Stimulated activated naive CD8-positive, alpha-beta T cell treated with anti-CD3 and anti-CD28 coated beads, Interleukin-15, Interleukin-2, amounts not matched to agents 100 ng/mL and 50 ng/mL, for 24 hours (primary cell): Measurements from ENCODE around the gene NXNL2.

Experiments
- H3K27ac Mint-ChIP-seq: one replicate; pipeline ENCODE4 v1.8.0; 2021; ENCODE audit warnings: mild to moderate bottlenecking, mixed read lengths
- H3K27me3 Mint-ChIP-seq: one replicate; pipeline ENCODE4 v1.8.0; 2021; ENCODE audit warnings: mixed read lengths
- H3K36me3 Mint-ChIP-seq: one replicate; pipeline ENCODE4 v1.8.0; 2021; ENCODE audit warnings: low read depth, mixed read lengths
- H3K4me1 Mint-ChIP-seq: one replicate; pipeline ENCODE4 v1.8.0; 2021; ENCODE audit warnings: low read depth, mixed read lengths
- H3K4me3 Mint-ChIP-seq: one replicate; pipeline ENCODE4 v1.8.0; 2021; ENCODE audit warnings: mild to moderate bottlenecking, mixed read lengths
- H3K9me3 Mint-ChIP-seq: one replicate; pipeline ENCODE4 v1.8.0; 2021; ENCODE audit warnings: mixed read lengths

The NXNL2 gene

DNA sequence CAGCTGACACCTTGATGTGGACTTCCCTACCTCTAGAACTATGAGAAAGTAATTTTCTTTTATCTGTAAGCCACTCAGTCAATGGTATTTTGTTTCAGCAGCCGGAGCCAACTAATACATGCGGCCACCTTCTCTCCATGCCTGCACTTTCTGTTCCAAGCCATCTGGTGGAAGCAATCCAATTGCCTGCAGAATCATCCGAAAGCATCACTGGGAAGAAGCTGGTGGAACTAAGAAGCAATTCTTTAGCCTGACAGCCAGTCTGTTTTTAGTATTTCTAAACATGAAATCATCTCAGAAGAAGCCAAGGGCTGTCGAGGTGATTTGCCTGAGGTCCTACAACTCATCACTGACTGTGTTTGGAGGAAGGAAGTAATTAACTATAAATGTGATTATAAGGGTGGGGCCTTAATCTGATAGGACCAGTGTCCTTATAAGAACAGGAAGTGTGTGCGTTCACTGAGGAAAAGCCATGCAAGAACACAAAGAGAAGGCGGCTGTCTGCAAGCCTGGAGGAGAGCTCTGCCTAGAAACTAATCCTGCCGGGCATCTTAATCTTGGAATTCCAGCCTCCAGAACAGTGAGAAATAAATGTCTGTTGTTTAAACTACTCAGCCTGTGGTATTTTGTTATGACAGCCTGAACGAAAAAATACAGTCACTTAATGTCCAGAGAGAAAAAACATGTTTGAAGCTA lies 49.1 kb downstream of the NXNL2 start:
- peaks cover 4% of the 10 kb centered on the region for H3K4me1 Mint-ChIP-seq
- H3K27ac Mint-ChIP-seq = no peak overlapping the region
- H3K4me3 Mint-ChIP-seq = no peak overlapping the region
- no peaks in the 10 kb centered on the region for H3K9me3 Mint-ChIP-seq
- peaks cover 4% of the 10 kb centered on the region for H3K27me3 Mint-ChIP-seq
- H3K36me3 Mint-ChIP-seq = no peaks in the 10 kb centered on the region

GRCh38 chr9:88585426-88585825 lies 50.4 kb downstream of the NXNL2 start:
- no peak overlapping the region for H3K4me3 Mint-ChIP-seq
- peaks cover 4% of the 10 kb centered on the region for H3K4me1 Mint-ChIP-seq
- no peaks in the 10 kb centered on the region for H3K36me3 Mint-ChIP-seq
- H3K27me3 Mint-ChIP-seq = peaks cover 4% of the 10 kb centered on the region
- no peak overlapping the region for H3K27ac Mint-ChIP-seq
- no peaks in the 10 kb centered on the region for H3K9me3 Mint-ChIP-seq

- peaks cover 4% of the 10 kb centered on the region for H3K27me3 Mint-ChIP-seq
- no peaks in the 10 kb centered on the region for H3K36me3 Mint-ChIP-seq
- no peaks in the 10 kb centered on the region for H3K9me3 Mint-ChIP-seq
- H3K27ac Mint-ChIP-seq = no peak overlapping the region
- no peak overlapping the region for H3K4me3 Mint-ChIP-seq
- H3K4me1 Mint-ChIP-seq = peaks cover 4% of the 10 kb centered on the region
Measured at GRCh38 chr9:88586452-88586851, 51.5 kb downstream of the NXNL2 start.

GRCh38 chr9:88587182-88587581 lies 52.2 kb downstream of the NXNL2 start:
- no peaks in the 10 kb centered on the region for H3K36me3 Mint-ChIP-seq
- H3K4me3 Mint-ChIP-seq = no peak overlapping the region
- H3K9me3 Mint-ChIP-seq = no peaks in the 10 kb centered on the region
- H3K27me3 Mint-ChIP-seq = peaks cover 4% of the 10 kb centered on the region
- H3K27ac Mint-ChIP-seq = no peak overlapping the region
- peaks cover 4% of the 10 kb centered on the region for H3K4me1 Mint-ChIP-seq

- Mint-ChIP-seq H3K4me3 (no peak overlapping the region), H3K9me3 (no peaks in the 10 kb centered on the region), H3K27ac (no peak overlapping the region), H3K36me3 (no peaks in the 10 kb centered on the region), H3K4me1 (peaks cover 4% of the 10 kb centered on the region), H3K27me3 (peaks cover 8% of the 10 kb centered on the region)
Measured at GRCh38 chr9:88587885-88588649, 53.1 kb downstream of the NXNL2 start.

DNA sequence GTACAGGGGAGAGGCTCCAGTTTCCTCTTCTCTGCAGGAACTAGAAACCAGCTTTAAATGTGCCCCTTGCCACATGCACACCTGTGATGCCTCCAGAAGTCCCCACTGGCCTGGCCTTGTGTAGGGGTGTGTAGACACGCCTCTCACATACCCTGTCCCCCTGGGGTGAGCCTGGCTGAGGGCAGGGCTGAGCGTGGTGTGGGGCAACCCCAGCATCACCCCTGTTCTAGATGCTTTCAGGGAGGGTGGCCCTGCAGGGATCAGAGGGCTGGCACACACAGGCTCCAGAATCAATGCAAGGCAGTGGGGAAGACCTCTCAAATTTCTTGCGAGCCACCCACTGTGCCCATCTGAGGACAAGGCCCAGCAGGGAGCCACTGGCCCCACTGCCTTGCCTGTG lies 54.7 kb downstream of the NXNL2 start:
- no peak overlapping the region for H3K27ac Mint-ChIP-seq

DNA sequence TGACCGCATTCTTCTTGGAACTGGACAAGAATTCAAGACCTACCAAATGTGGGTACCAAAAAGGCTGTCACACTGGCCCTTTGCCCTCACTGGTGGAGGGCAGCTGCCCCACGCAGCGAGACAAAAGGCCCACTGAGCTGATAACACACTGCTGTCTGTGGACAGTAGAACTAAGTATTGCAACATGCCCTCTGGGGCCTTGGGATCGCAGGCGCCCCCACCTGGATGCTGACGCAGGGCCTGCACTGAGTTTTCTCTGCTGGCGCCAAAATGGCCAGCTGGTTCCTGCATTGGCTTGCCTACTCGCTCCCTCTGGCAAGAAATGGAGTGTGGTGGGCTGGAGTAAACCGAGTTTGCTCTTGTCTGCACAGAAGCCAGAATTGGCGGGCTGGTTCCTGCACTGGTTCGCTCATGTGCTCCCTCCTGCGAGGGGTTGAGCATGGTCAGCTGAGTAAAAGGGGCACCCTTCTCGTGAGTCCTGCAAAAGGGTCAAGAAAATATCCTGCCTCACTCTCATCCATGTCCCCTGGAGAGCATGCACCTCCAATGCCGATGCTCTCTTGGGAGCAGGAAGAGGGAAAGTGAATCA lies 55.7 kb downstream of the NXNL2 start:
- no peak overlapping the region for H3K4me3 Mint-ChIP-seq
- H3K4me1 Mint-ChIP-seq = peaks cover 7% of the 10 kb centered on the region
- H3K27me3 Mint-ChIP-seq = peaks cover 4% of the 10 kb centered on the region
- no peak overlapping the region for H3K27ac Mint-ChIP-seq
- H3K9me3 Mint-ChIP-seq = no peaks in the 10 kb centered on the region
- H3K36me3 Mint-ChIP-seq = no peaks in the 10 kb centered on the region

More for the DNA sequence above, 54.7 kb downstream of the NXNL2 start:
- H3K4me1 Mint-ChIP-seq = peaks cover 7% of the 10 kb centered on the region
- H3K36me3 Mint-ChIP-seq = no peaks in the 10 kb centered on the region
- H3K9me3 Mint-ChIP-seq = no peaks in the 10 kb centered on the region
- peaks cover 4% of the 10 kb centered on the region for H3K27me3 Mint-ChIP-seq
- no peak overlapping the region for H3K4me3 Mint-ChIP-seq

GRCh38 chr9:88593537-88594185 lies 58.7 kb downstream of the NXNL2 start:
- Mint-ChIP-seq H3K9me3 (no peaks in the 10 kb centered on the region), H3K4me1 (peaks cover 7% of the 10 kb centered on the region), H3K27me3 (peaks cover 17% of the 10 kb centered on the region), H3K4me3 (no peak overlapping the region), H3K27ac (no peak overlapping the region), H3K36me3 (no peaks in the 10 kb centered on the region)
